GM19099 (cell line): ENCODE measurements around the gene ATP6V0D1.

Experiments used
- POLR2A ChIP-seq: IDR thresholded peaks from 3 replicates; pipeline ENCODE4 v1.6.1; 2011; ENCODE audit warnings: low read depth; ENCODE audit not compliant: insufficient read length; ENCODE audit errors: extremely low read depth

ATP6V0D1 gene

GRCh38 chr16:67444259-67445125, 36.5 kb downstream of the ATP6V0D1 start:
- TF ChIP-seq POLR2A, result no peak

GRCh38 chr16:67443265-67443664, 37.7 kb downstream of the ATP6V0D1 start:
- TF ChIP-seq POLR2A, result no peak

- TF ChIP-seq POLR2A, result no peak
Measured at GRCh38 chr16:67442581-67443255, 38.2 kb downstream of the ATP6V0D1 start.

DNA sequence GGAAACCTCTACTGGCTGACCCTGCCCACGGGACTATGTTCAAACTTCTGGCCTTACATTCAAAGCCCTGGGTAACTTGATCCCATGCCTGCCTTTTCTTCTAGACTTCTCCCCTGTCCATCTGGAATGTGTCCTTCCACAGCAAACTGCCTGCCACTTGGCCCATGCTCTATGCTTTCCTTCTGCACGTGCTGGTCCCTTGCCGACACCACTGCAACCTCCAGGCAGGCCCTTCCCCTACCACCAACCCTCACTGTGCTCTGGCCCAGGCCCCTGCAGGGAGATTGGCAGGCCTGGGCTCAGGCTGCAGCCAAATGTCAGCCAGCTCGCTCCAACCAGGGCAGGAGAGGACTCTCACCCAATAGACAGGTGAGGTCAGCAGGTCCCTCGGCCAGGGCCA, 39.0 kb downstream of the ATP6V0D1 start:
- no peak for TF ChIP-seq POLR2A

DNA sequence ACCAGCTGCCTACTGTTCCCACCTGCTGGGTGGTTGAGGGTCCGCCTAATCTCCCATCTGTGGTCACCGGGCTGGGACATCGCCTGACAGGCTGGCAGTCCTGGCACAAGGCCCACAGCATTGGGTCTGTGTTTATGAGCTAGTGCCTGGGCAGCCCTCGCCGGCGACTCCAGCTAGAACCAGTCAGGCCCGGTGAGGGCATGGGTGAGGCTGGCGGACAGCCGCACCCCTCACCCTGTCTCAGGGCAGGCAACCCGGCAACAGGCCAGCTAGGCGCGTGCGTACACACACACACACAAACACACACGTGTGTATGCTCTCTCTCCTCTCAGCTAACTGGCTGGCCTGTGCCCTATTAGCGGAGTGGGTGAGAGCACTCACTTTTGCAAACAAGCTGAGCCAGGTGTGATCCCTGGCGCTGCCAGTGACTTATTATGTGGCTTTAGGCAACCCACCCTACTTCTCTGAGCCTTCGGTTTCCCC, 39.6 kb downstream of the ATP6V0D1 start:
- TF ChIP-seq POLR2A, result no peak

DNA sequence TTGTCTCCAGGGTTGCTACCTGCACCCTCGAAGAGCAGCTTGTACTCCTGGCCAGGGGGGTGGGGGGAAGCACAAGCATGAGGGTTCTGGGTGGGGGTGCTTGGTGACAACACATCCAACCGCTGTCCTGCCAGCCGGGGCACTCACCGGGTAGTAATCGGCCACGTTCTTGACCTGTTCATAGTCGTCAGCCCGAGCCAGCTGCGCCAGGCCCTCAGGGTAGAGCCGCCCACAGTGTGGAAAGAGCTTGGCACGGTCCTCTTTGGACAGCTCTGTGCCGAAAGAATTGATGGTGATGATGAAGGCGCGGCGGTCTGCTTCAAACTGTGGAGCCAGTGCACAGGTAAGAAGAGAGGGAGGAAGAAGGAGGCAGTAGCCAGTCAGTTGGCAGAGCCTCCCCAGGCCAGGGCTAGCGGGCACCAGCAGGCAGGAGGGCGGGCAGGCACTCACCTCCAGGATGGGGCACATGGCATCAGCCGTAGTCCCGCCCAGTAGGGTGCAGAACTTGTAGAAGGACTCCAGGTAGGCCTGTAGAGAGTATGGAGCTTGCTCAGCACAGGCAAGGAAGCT, 42.0 kb downstream of the ATP6V0D1 start:
- no peak for TF ChIP-seq POLR2A

- no peak for TF ChIP-seq POLR2A
Measured at GRCh38 chr16:67438098-67438791, 42.7 kb downstream of the ATP6V0D1 start.

DNA sequence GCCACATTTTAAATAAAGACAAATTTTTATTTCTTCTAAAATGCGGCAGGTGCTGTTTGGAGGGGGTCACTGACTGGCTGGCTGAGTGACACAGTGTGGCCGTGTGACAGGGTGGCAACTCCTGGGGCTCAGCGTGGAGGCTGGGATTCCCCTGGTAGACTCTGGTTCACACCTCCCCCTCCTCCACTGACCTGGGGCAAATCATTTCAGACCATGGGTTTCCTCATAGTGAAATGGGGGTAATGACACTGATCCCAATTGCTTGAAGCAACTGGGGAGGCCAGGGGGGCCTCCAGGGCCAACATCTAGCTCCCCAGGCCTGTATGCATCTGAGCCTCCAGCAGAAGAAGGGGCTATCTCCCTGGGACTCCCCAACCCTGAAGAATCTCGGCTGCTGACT, 43.4 kb downstream of the ATP6V0D1 start:
- no peak for TF ChIP-seq POLR2A

DNA sequence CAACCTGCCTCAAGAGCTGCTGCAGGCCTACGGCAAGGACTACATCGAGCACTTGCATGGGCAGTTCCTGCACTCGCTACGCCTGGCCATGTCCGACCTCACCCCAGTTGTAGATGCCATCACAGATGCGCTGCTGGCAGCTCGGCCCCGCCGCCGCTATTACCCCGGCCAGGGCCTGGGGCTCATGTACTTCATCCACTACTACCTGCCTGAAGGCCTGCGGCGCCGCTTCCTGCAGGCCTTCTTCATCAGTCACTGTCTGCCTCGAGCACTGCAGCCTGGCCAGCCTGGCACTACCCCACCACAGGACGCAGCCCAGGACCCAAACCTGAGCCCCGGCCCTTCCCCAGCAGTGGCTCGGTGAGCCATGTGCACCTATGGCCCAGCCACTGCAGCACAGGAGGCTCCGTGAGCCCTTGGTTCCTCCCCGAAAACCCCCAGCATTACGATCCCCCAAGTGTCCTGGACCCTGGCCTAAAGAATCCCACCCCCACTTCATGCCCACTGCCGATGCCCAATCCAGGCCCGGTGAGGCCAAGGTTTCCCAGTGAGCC, 44.2 kb downstream of the ATP6V0D1 start:
- no peak for TF ChIP-seq POLR2A

- TF ChIP-seq POLR2A, result no peak
Measured at GRCh38 chr16:67435758-67436164, 45.2 kb downstream of the ATP6V0D1 start.

DNA sequence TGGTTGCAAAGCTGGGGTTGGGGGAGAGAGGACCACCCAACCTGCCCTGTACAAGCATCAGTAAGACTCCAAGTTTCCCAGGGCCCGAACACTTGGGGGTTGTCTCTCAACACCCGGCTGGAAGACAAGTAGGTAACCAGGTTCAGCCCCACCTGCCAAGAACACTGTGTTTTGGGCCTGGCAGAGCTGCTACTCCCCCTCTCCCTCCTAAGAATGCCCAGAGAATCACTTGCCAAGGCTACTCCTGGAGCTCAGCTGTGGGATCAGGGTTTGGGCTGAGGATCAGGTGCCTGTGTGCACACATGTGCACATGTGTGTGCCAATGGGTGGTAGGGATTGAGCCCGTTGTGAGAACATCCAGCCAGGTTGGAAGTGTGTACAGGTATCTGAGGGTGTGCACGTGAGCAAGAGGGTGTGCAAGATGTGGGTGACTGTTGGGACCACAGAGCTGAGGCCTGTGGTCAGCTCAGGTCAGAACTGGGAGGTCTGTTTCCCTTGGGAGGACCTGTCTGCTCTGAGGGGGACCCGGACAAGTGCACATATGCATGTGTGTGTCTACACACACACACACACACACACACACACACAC, 47.7 kb downstream of the ATP6V0D1 start:
- TF ChIP-seq POLR2A, result no peak

GRCh38 chr16:67432506-67432890, 48.5 kb downstream of the ATP6V0D1 start:
- TF ChIP-seq POLR2A, result no peak

DNA sequence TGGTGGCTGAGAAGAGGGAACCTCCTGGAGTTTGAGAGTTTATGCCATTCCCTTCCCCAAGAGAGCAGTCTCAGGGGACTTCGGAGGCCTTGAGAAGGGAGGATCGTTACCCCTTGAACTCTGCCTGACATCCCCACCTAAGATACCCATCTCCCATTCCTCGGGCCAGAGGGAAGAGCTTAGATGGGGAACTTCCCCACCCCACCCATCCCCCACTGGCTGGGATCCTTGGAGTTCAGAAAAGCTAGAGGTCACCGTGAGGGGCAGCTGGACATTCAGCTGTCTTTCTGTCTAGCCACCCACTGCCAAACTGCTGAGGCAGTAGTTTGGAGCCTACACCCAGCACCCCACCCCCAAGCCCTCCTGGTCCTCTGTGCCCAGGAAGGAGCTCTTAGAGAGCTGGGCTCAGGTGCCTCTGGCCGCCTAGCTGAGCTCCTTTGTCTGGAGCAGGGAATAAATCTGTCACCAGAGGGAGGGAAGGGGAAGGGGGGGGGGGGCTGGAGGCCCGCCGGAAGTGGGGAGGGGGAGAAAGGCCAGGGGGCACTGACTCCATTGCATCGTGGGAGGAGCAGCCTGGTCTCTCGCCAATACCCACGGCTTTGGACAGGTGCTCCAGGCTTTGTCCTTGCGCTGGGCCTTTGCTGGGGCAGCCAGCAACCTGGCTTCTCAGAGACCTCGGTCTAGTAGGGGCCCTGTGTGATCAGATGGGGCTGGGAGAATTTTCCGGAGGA, 49.0 kb downstream of the ATP6V0D1 start:
- TF ChIP-seq POLR2A, result no peak

GRCh38 chr16:67430977-67431774, 49.8 kb downstream of the ATP6V0D1 start, which contains the start of gene HSD11B2:
HSD11B2 (plus strand) TSS chr16:67431121; CDS start chr16:67431249, 128 bp downstream.
- TF ChIP-seq POLR2A, result no peak
